ENCODE results near the gene ELMO1.

GRCh38 chr7:37110660-37111424, 337.8 kb downstream of the ELMO1 start:
- TF ChIP-seq, protein P1, sequence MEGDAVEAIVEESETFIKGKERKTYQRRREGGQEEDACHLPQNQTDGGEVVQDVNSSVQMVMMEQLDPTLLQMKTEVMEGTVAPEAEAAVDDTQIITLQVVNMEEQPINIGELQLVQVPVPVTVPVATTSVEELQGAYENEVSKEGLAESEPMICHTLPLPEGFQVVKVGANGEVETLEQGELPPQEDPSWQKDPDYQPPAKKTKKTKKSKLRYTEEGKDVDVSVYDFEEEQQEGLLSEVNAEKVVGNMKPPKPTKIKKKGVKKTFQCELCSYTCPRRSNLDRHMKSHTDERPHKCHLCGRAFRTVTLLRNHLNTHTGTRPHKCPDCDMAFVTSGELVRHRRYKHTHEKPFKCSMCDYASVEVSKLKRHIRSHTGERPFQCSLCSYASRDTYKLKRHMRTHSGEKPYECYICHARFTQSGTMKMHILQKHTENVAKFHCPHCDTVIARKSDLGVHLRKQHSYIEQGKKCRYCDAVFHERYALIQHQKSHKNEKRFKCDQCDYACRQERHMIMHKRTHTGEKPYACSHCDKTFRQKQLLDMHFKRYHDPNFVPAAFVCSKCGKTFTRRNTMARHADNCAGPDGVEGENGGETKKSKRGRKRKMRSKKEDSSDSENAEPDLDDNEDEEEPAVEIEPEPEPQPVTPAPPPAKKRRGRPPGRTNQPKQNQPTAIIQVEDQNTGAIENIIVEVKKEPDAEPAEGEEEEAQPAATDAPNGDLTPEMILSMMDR (conservative IDR thresholded peaks at IDR 0.05; ENCODE audit: low read depth, low read length) = no peak
- no peak for TF ChIP-seq EZH2 (IDR thresholded peaks at IDR 0.05; ENCODE audit: borderline replicate concordance, low read depth, low read length, poor library complexity, severe bottlenecking)

All from A673 (cell line).